K562 (cell line): ENCODE results near the gene LMO3. TPM values are rescaled to one million over a fixed set of nuclear protein-coding genes. Genes with fewer than 3 reads are reported as not detected.

Experiments used
- ATAC-seq: fragments of 200-7000 bp; cut with Tn5 transposase; 3 replicates; pipeline ENCODE4 v1.9.1; 2020; ENCODE audit warnings: moderate library complexity
- BruUV-seq: library from RNA; stranded (reverse); fragments of 400-500 nt; replicated peaks from 2 replicates; lab custom pipeline; 2021; lab: Mats Ljungman, UMichigan
- CTCF ChIA-PET: fragments of 300-600 bp; formaldehyde crosslinking; extraction: SDS; loops from one replicate; lab custom pipeline; 2021; ENCODE audit warnings: low intra/inter-chr PET ratio; lab: Yijun Ruan, JAX
- POLR2A ChIA-PET: fragments of 300-600, 350-650 bp; sonication (Branson Sonifier 250); formaldehyde crosslinking; extraction: SDS; loops from one replicate; lab custom pipeline; 2021; ENCODE audit warnings: antibody characterized with exemption, inconsistent platforms; lab: Yijun Ruan, JAX
- DNase-seq, 4 experiments: peaks; one replicate each; pipeline versions ENCODE4 v3.0.0 to v3.0.0-alpha.2; 2011 to 2018; ENCODE audit warnings: low spot score in 3 of 4, mixed read lengths in 3 of 4; ENCODE audit errors: extremely low read depth in 1 of 4
- FAIRE-seq: peaks from 2 replicates; lab custom pipeline; 2011; peaks lifted over from hg19 to GRCh38; lab: Jason Lieb, UNC
- H2AFZ ChIP-seq: 2 replicates; pipeline ENCODE4 v1.6.0; 2011; ENCODE audit warnings: low read depth, low read length, control low read depth, inconsistent platforms
- H3K27ac ChIP-seq: fragments of 200-600 bp; 3 replicates; pipeline ENCODE4 v1.8.0; 2011; ENCODE audit warnings: low read depth, mild to moderate bottlenecking, control low read depth, inconsistent platforms, low read length, moderate library complexity, mixed read lengths; ENCODE audit errors: extremely low read depth
- H3K27me3 ChIP-seq, 2 experiments: fragments of 300-600 bp in 1 of 2; 2 replicates in 1 of 2; 3 replicates in 1 of 2; pipeline versions ENCODE4 v1.6.0 to v1.8.0; 2011; ENCODE audit warnings: inconsistent platforms in 2 of 2, low read length in 2 of 2, mild to moderate bottlenecking in 1 of 2, mixed read lengths in 1 of 2, moderate library complexity in 1 of 2; ENCODE audit not compliant: control insufficient read depth in 2 of 2, insufficient read depth in 2 of 2
- H3K36me3 ChIP-seq: fragments of 300-600 bp; 3 replicates; pipeline ENCODE4 v1.8.0; 2011; ENCODE audit warnings: mild to moderate bottlenecking, low read length, inconsistent platforms; ENCODE audit not compliant: control insufficient read depth, insufficient read depth
- H3K4me1 ChIP-seq, 2 experiments: fragments of 200-600 bp in 1 of 2; replicated peaks in 1 of 2; 2 replicates in 1 of 2; 3 replicates in 1 of 2; pipeline versions ENCODE4 v1.5.1 to v1.8.0; 2011; ENCODE audit warnings: inconsistent platforms in 2 of 2, low read length in 2 of 2, mild to moderate bottlenecking in 1 of 2, mixed read lengths in 1 of 2, moderate library complexity in 1 of 2; ENCODE audit not compliant: control insufficient read depth in 2 of 2, insufficient read depth in 2 of 2
- H3K4me2 ChIP-seq: 2 replicates; pipeline ENCODE4 v1.6.1; 2011; ENCODE audit warnings: low read length, control low read depth, inconsistent platforms, mixed read lengths; ENCODE audit not compliant: insufficient read depth
- H3K4me3 ChIP-seq: fragments of 200-600 bp; sonication (generic), shearing (Covaris generic); 2 replicates; pipeline ENCODE4 v1.5.1; 2016; ENCODE audit warnings: control low read depth, inconsistent platforms
- H3K79me2 ChIP-seq: fragments of 200-600 bp; 3 replicates; pipeline ENCODE4 v1.8.0; 2011; ENCODE audit warnings: low read length, inconsistent platforms; ENCODE audit not compliant: control insufficient read depth, insufficient read depth
- H3K9ac ChIP-seq, 2 experiments: 2 replicates each; pipeline versions ENCODE4 v1.6.0 to v1.6.1; 2011; ENCODE audit warnings: low read depth in 2 of 2, low read length in 2 of 2, control low read depth in 1 of 2, inconsistent platforms in 1 of 2, mild to moderate bottlenecking in 1 of 2, mixed read lengths in 1 of 2; ENCODE audit not compliant: insufficient read depth in 1 of 2
- H3K9me1 ChIP-seq: one replicate; pipeline ENCODE4 v1.6.0; 2011; ENCODE audit warnings: inconsistent platforms, mild to moderate bottlenecking, low read length, moderate library complexity; ENCODE audit not compliant: control insufficient read depth, insufficient read depth
- H3K9me3 ChIP-seq: replicated peaks from 2 replicates; pipeline ENCODE4 v1.5.1; 2011; ENCODE audit warnings: low read depth, low read length, inconsistent platforms; ENCODE audit not compliant: control insufficient read depth, insufficient read depth
- H4K20me1 ChIP-seq: replicated peaks from 2 replicates; pipeline ENCODE4 v1.6.1; 2011; ENCODE audit warnings: low read length, inconsistent platforms, mixed read lengths; ENCODE audit not compliant: control insufficient read depth, insufficient read depth
- CC2D1A ChIP-seq: fragments of 450-650 bp; IDR thresholded peaks from 2 replicates; pipeline ENCODE4 v1.6.1; 2017; ENCODE audit warnings: mild to moderate bottlenecking
- FOXA1 ChIP-seq: fragments of 450-650 bp; IDR thresholded peaks from 2 replicates; pipeline ENCODE4 v1.6.1; 2016; ENCODE audit warnings: mild to moderate bottlenecking, borderline replicate concordance
- FOXM1 ChIP-seq, 2 experiments: fragments of 450-650 bp in 1 of 2; sonication (generic) in 1 of 2; formaldehyde crosslinking in 1 of 2; IDR thresholded peaks; 2 replicates each; pipeline versions ENCODE4 v1.6.1 to v1.9.0; 2017 to 2022; ENCODE audit warnings: low read depth in 2 of 2, mild to moderate bottlenecking in 2 of 2, missing genetic modification reagents in 1 of 2, moderate library complexity in 1 of 2
- MTF1 ChIP-seq: fragments of 250-450 bp; sonication (Bioruptor Pico); IDR thresholded peaks from 2 replicates; pipeline ENCODE4 v1.9.0; 2021; ENCODE audit warnings: moderate library complexity, mild to moderate bottlenecking, inconsistent platforms, borderline replicate concordance
- PHF21A ChIP-seq: fragments of 450-650 bp; IDR thresholded peaks from 2 replicates; pipeline ENCODE4 v1.6.1; 2017; ENCODE audit warnings: low read depth, borderline replicate concordance
- SRF ChIP-seq, 2 experiments: fragments of 250-450, 450-650 bp in 1 of 2; sonication (Bioruptor Pico) in 1 of 2; sonication (generic) in 1 of 2; formaldehyde crosslinking; IDR thresholded peaks; 2 replicates each; pipeline versions ENCODE4 v1.5.0 to v1.5.1; 2020 to 2022; ENCODE audit warnings: mild to moderate bottlenecking in 1 of 2, missing genetic modification reagents in 1 of 2
- TFE3 ChIP-seq: fragments of 450-650 bp; formaldehyde crosslinking; IDR thresholded peaks from 2 replicates; pipeline ENCODE4 v1.4.0; 2020; ENCODE audit warnings: mild to moderate bottlenecking, mixed read lengths
- WHSC1 ChIP-seq: IDR thresholded peaks from one replicate; pipeline ENCODE4 v1.6.1; 2012; ENCODE audit warnings: low read length, control low read depth, inconsistent platforms
- ZNF518B ChIP-seq: fragments of 250-450 bp; sonication (Bioruptor Pico); IDR thresholded peaks from 2 replicates; pipeline ENCODE4 v1.5.0; 2021; ENCODE audit warnings: mild to moderate bottlenecking, moderate library complexity
- ZNF609 ChIP-seq: sonication (generic); formaldehyde crosslinking; IDR thresholded peaks from 2 replicates; pipeline ENCODE4 v1.8.1; 2023; ENCODE audit warnings: missing genetic modification reagents, mild to moderate bottlenecking, borderline replicate concordance
- WGBS: fragments of 100-300 bp; shearing (Covaris generic); methylation state at CpG from one replicate; pipeline ENCODE4 v1.1.6; 2016; ENCODE audit warnings: low coverage, mixed read lengths; ENCODE audit not compliant: insufficient coverage; ENCODE audit errors: missing lambda C conversion rate; 5-methylcytosine and 5-hydroxymethylcytosine counted together
- in situ Hi-C: fragments of 300-500 bp; cut with MboI; formaldehyde crosslinking; loops from 4 replicates; pipeline ENCODE4 v1.15.0; 2018; ENCODE audit warnings: inconsistent platforms, mixed read lengths
- intact Hi-C: fragments of 100-400 bp; cut with micrococcal nuclease; formaldehyde crosslinking; loops from 2 replicates; pipeline ENCODE4 v1.14.2; 2022
- polyA plus RNA-seq, 8 experiments: library from polyadenylated mRNA; depleted of rRNA in 4 of 8; stranded (reverse) in 5 of 8; unstranded in 3 of 8; fragments of >200 nt; fragmentation: Nextera tagmentation in 2 of 8; fragmentation: Illumina TruSeq in 1 of 8; extraction: Ambion mirVana in 2 of 8; extraction: Trizol in 1 of 8; gene quantifications; 2 replicates each; pipeline versions ENCODE4 v1.2.1 to v1.2.3, GENCODE V29; 2011 to 2014; ENCODE audit warnings: inconsistent platforms in 1 of 8, missing spikeins in 1 of 8
- total RNA-seq, 7 experiments: library from RNA; depleted of rRNA in 6 of 7; stranded (reverse); fragments of >200 nt in 6 of 7; fragmentation: Illumina TruSeq in 2 of 7; extraction: Trizol in 2 of 7; gene quantifications; 2 replicates each; pipeline versions ENCODE4 v1.2.1 to v1.2.3, GENCODE V29; 2011 to 2021; ENCODE audit warnings: low replicate concordance in 1 of 7

Gene LMO3
- total and polyA plus RNA-seq, 9 of the 15 experiments (the other 6 are each of a cell fraction or from before 2014, with no cell fraction given) = 0.04 to 0.40 (median 0.05) TPM; not detected in 6

- DNase-seq (no peak), FAIRE-seq (no peak), ATAC-seq (no peak)
- no peaks in the 10 kb centered on the region for H4K20me1 ChIP-seq
- no peak overlapping the region for H3K9ac ChIP-seq
- no TSS peak for BruUV-seq
- no peaks in the 10 kb centered on the region for H3K27me3 ChIP-seq
- CTCF ChIA-PET = no interaction called here
- WGBS = 2% methylated on average over 6 of the region's 6 CpGs
- no peak overlapping the region for H3K27ac ChIP-seq
- intact Hi-C loops = no loop called here
- H2AFZ ChIP-seq = no peak overlapping the region
- in situ Hi-C loops = no loop called here
- POLR2A ChIA-PET = no interaction called here
- H3K4me3 ChIP-seq = no peak overlapping the region
- no peaks in the 10 kb centered on the region for H3K36me3 ChIP-seq
- no peaks in the 10 kb centered on the region for H3K4me1 ChIP-seq
- H3K4me2 ChIP-seq = no peak overlapping the region
- H3K9me3 ChIP-seq = no peaks in the 10 kb centered on the region
- no peaks in the 10 kb centered on the region for H3K9me1 ChIP-seq
- H3K79me2 ChIP-seq = no peaks in the 10 kb centered on the region
- no peak for TF ChIP-seq CC2D1A
- TF ChIP-seq ZNF609 = no peak
- TF ChIP-seq FOXM1 (IDR thresholded peaks at IDR 0.05; ENCODE audit: low read depth) = no peak
- TF ChIP-seq FOXM1 (CRISPR knock-in tag; IDR thresholded peaks at IDR 0.05; ENCODE audit: low read depth) = no peak
- no peak for TF ChIP-seq ZNF518B (CRISPR knock-in tag)
- TF ChIP-seq SRF (CRISPR knock-in tag; IDR thresholded peaks at IDR 0.05) = no peak
- no peak for TF ChIP-seq PHF21A
- no peak for TF ChIP-seq TFE3
- no peak for TF ChIP-seq WHSC1
- TF ChIP-seq FOXA1 = no peak
- TF ChIP-seq MTF1 (CRISPR knock-in tag) = no peak
Observed at GRCh38 chr12:16599081-16599480, 6.9 kb downstream of the LMO3 start.
